ENCODE measurements around the gene DNMBP. TPM values are rescaled to one million over a fixed set of nuclear protein-coding genes. Genes with fewer than 3 reads are reported as not detected.
"Not testable (repeated sequence)": the region's sequence is repeated elsewhere in the genome, so short reads cannot be mapped to it uniquely, and the experiment has no call there.

DNMBP gene
- total and polyA plus RNA-seq, 7 experiments from 2014 or later: 0.40 to 8.5 (median 3.9) TPM

DNA sequence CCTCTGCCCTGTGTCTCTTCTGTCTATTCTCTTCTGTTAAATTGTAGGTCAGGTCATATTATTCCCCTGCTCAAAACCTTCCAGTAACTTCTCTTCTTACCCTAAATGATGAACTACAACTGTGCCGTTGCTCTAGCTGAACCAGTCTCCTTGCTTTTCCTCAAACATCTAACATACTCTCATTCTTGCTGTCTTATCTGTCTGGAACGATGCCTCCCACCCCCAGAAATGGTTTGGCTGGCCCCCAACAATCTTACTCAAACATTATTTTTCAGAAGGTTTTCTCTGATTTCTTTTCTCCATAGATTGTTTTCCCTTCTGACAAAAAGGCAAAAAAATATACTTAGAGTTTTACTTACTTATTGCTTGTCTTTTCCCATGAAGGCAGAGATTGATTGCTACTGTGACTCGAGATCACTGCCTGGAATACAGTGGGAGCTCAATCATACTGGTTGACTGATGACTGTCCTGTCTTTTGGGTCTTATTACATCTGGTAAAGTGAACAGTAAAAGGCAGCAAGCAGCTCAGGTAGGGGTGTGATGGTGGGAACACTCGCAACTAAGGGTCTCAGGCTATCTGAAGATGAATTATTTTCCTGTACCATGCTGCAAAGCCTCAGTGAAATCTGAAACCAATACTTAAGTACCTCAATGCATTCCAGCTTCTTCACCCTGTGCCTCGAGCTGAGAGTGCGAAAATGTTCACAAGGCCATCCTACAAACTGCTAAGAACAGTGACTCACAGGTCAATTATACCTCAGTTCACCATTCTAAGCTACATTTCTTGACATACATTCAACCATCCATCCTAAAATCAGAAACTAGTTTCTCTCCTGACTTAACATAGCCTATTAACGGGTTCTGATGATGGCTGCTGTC, 67.6 kb downstream of the DNMBP start:
- intact Hi-C loops (cut with micrococcal nuclease): no loop called here
- DNase-seq: no peak
- Histone ChIP-seq H3K4me3 (ENCODE audit: low read length) (no peak overlapping the region), H3K4me1 (ENCODE audit: control insufficient read depth in 2 of 2, insufficient read depth in 2 of 2, low read length in 2 of 2) (no peaks in the 10 kb centered on the region), H3K36me3 (ENCODE audit: control insufficient read depth in 2 of 3, insufficient read depth in 3 of 3, low read length in 3 of 3) (no peaks in the 10 kb centered on the region), H3K27me3 (ENCODE audit: control insufficient read depth in 2 of 2, insufficient read depth in 2 of 2, low read length in 2 of 2) (no peaks in the 10 kb centered on the region), H3K27ac (ENCODE audit: low read depth, low read length) (no peak overlapping the region), H3K9me3 (ENCODE audit: control insufficient read depth in 2 of 3, low read length in 3 of 3) (no peaks in the 10 kb centered on the region)
- ChIA-PET POLR2A (no interaction called here), CTCF (interaction anchor here (0.5 to 0.6 kb wide), 2 partner anchors 14 to 22 kb away, joined by 3 read pairs; no protein-coding TSS in a partner anchor)
- peaks cover 0 to 4% (median 0%) of the 10 kb centered on the region in 5 donors for H3K27me3 Mint-ChIP-seq
- H3K27ac Mint-ChIP-seq: no peak overlapping the region
- H3K9me3 Mint-ChIP-seq: peaks cover 0 to 4% (median 0%) of the 10 kb centered on the region in 11 donors
- peaks cover 0 to 25% (median 11%) of the 10 kb centered on the region in 5 donors for H3K36me3 Mint-ChIP-seq
- no peak overlapping the region for H3K4me3 Mint-ChIP-seq
- H3K4me1 Mint-ChIP-seq: peaks cover 0 to 7% (median 0%) of the 10 kb centered on the region in 7 donors
- no peak for ATAC-seq

DNA sequence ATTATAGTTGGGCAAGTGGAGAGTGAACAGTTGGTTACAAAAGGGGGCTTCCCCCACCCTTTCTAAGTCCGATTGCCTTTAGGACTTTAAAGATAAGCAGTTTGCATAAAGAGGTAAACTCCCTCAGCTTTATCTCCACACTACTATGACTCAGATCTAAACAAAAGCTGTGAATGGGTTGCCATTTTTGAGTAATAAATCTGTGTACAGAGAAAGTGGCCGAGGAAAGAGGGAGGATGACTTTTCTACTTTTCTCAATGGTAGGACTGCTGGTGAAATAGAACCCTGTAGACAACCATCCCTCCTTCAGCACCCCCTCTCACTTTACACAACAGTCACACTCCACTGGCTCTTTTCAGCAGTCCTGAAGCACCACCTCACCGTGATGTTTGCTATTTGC, 71.2 kb downstream of the DNMBP start:
- DNase-seq (no peak), ATAC-seq (no peak)
- Mint-ChIP-seq H3K27me3 (no peaks in the 10 kb centered on the region), H3K9me3 (peaks cover 0 to 4% (median 0%) of the 10 kb centered on the region in 11 donors), H3K4me3 (no peak overlapping the region), H3K4me1 (peaks cover 0 to 7% (median 0%) of the 10 kb centered on the region in 7 donors), H3K36me3 (peaks cover 0 to 30% (median 11%) of the 10 kb centered on the region in 5 donors), H3K27ac (no peak overlapping the region)
- no peak overlapping the region for H3K4me3 ChIP-seq (ENCODE audit: low read length)
- intact Hi-C loops (cut with micrococcal nuclease): no loop called here
- no peaks in the 10 kb centered on the region for H3K4me1 ChIP-seq (ENCODE audit: control insufficient read depth in 2 of 2, insufficient read depth in 2 of 2, low read length in 2 of 2)
- no peaks in the 10 kb centered on the region for H3K9me3 ChIP-seq (ENCODE audit: control insufficient read depth in 2 of 3, low read length in 3 of 3)
- no peaks in the 10 kb centered on the region for H3K27me3 ChIP-seq (ENCODE audit: control insufficient read depth in 2 of 2, insufficient read depth in 2 of 2, low read length in 2 of 2)
- H3K27ac ChIP-seq (ENCODE audit: low read depth, low read length): no peak overlapping the region
- no peaks in the 10 kb centered on the region for H3K36me3 ChIP-seq (ENCODE audit: control insufficient read depth in 2 of 3, insufficient read depth in 3 of 3, low read length in 3 of 3)
- ChIA-PET POLR2A (no interaction called here), CTCF (no interaction called here)

DNA sequence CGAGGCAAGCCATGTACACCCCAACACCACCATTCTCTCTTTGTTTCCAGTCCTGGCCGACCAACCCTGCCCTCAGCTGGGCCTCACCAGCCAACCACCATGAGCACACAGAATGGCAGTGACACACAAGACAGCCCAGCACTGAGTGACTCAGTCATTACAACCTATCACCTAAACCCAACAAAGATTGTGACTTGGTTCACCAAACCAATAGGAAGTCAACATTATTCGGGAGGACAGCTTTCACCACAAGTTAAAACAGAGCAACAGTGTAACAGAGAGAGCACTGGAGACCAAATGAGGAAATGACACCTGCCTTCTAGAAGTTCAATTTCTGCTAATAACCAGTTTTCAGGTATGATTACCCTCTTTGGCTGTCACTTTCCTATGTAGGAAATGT, 72.1 kb downstream of the DNMBP start:
- Mint-ChIP-seq H3K4me3 (no peak overlapping the region), H3K9me3 (peaks cover 0 to 4% (median 0%) of the 10 kb centered on the region in 11 donors), H3K36me3 (peaks cover 0 to 30% (median 11%) of the 10 kb centered on the region in 5 donors), H3K27me3 (no peaks in the 10 kb centered on the region), H3K27ac (no peak overlapping the region), H3K4me1 (peaks cover 0 to 7% (median 0%) of the 10 kb centered on the region in 7 donors)
- ChIA-PET CTCF (no interaction called here), POLR2A (no interaction called here)
- Histone ChIP-seq H3K27ac (ENCODE audit: low read depth, low read length) (no peak overlapping the region), H3K9me3 (ENCODE audit: control insufficient read depth in 2 of 3, low read length in 3 of 3) (no peaks in the 10 kb centered on the region), H3K27me3 (ENCODE audit: control insufficient read depth in 2 of 2, insufficient read depth in 2 of 2, low read length in 2 of 2) (no peaks in the 10 kb centered on the region), H3K4me1 (ENCODE audit: control insufficient read depth in 2 of 2, insufficient read depth in 2 of 2, low read length in 2 of 2) (no peaks in the 10 kb centered on the region), H3K4me3 (ENCODE audit: low read length) (no peak overlapping the region), H3K36me3 (ENCODE audit: control insufficient read depth in 2 of 3, insufficient read depth in 3 of 3, low read length in 3 of 3) (no peaks in the 10 kb centered on the region)
- DNase-seq: no peak
- intact Hi-C loops (cut with micrococcal nuclease): no loop called here
- no peak for ATAC-seq

DNA sequence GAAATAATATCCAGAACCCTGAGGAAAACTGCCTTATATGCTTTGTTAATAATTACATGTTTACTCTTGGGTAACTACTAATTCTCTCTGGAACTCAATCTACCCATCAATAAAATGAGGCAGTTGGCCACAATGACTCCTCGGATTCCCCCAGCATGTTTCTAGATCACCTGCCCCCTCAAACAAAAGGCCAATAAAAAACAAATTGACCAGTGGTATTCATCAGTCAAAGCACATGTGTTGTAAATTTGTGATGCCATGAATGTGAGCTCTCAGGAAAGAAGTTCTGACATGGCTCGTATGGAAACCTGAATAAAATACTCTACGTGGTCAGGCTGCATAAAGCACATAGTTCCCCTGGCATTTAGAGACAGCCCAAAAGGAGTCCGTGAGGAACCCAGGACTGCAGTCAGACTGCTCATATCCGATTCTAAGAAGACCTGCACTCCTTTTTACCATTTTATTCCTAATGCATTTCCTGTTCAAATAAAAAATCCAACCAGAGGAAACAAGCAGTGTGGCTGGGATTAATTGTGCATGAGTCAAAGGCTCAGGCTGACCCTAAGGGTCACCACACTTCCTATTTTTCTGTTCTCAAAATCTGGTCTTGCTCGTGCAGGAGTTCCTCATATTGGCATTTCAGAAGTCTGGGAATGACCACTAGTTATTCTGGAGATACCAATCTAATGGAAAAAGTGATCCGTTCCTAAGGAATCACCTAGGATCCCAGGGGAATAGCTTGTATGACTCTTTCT, 77.4 kb downstream of the DNMBP start:
- H3K9me3 Mint-ChIP-seq; H3K4me3 ChIP-seq (ENCODE audit: low read length); H3K36me3 ChIP-seq (ENCODE audit: control insufficient read depth in 2 of 3, insufficient read depth in 3 of 3, low read length in 3 of 3); H3K4me1 ChIP-seq (ENCODE audit: control insufficient read depth in 2 of 2, insufficient read depth in 2 of 2, low read length in 2 of 2); POLR2A ChIA-PET; H3K9me3 ChIP-seq (ENCODE audit: control insufficient read depth in 2 of 3, low read length in 3 of 3); H3K27me3 ChIP-seq (ENCODE audit: control insufficient read depth in 2 of 2, insufficient read depth in 2 of 2, low read length in 2 of 2); DNase-seq; H3K27me3 Mint-ChIP-seq; CTCF ChIA-PET; H3K4me3 Mint-ChIP-seq; intact Hi-C loops (cut with micrococcal nuclease); H3K27ac ChIP-seq (ENCODE audit: low read depth, low read length): not testable (repeated sequence)
- H3K36me3 Mint-ChIP-seq: peaks cover 0 to 11% (median 0%) of the 10 kb centered on the region in 5 donors
- peak overlapping the region in 1 of 9 donors; percentile 1 for H3K27ac Mint-ChIP-seq
- ATAC-seq: peak; percentile 44
- peaks cover 7 to 15% (median 11%) of the 10 kb centered on the region in 7 donors for H3K4me1 Mint-ChIP-seq

DNA sequence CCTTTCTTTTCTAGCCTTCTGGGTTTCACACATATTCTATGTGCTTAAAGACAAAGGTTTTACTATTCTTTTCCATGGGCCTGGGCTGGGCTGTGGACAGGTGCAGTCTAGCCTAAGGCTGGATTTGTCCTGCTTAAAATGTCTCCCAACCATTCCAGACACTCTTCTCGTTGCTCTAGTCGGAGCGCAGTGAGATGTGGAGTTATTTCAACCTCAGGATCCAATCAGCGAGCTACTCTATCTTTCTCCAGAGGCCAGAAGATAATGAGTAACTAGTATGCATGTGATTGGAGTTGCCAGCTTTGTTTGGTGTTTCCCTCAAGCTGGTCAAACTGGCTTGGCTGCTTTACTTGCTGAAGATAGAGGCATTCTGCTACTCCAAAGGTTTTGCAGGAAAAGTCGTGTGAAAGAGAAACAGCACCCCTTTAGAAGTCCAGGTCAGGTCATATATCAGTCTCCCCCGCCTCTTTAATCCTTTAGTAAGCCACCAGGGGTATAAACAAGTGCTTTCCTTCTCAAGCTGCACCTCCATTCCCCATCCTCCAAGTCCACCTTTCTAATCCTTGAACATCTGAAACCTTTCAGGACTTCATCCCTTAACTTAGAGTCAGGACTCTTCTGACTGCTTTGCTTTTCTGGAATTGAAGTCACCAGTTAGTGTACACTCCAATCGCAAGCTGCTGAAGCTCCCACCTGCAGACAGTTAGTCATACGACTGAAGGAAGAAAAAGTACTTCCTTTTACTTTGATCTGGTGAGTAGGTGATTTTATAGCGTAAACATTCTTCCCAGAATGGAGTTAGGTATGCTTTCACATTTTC, 78.8 kb downstream of the DNMBP start:
- DNase-seq (no peak), ATAC-seq (no peak)
- ChIA-PET CTCF (no interaction called here), POLR2A (no interaction called here)
- H3K27ac Mint-ChIP-seq: peak overlapping the region in 3 of 9 donors; percentile 15 to 35 (median 17)
- H3K4me3 Mint-ChIP-seq: peak overlapping the region in 2 of 10 donors; percentile 5 to 7
- H3K27me3 Mint-ChIP-seq: no peaks in the 10 kb centered on the region
- no peaks in the 10 kb centered on the region for H3K9me3 ChIP-seq (ENCODE audit: control insufficient read depth in 2 of 3, low read length in 3 of 3)
- H3K4me3 ChIP-seq (ENCODE audit: low read length): no peak overlapping the region
- no peaks in the 10 kb centered on the region for H3K4me1 ChIP-seq (ENCODE audit: control insufficient read depth in 2 of 2, insufficient read depth in 2 of 2, low read length in 2 of 2)
- H3K4me1 Mint-ChIP-seq: peaks cover 7 to 15% (median 12%) of the 10 kb centered on the region in 7 donors
- no peaks in the 10 kb centered on the region for H3K9me3 Mint-ChIP-seq
- H3K36me3 ChIP-seq (ENCODE audit: control insufficient read depth in 2 of 3, insufficient read depth in 3 of 3, low read length in 3 of 3): no peaks in the 10 kb centered on the region
- H3K27me3 ChIP-seq (ENCODE audit: control insufficient read depth in 2 of 2, insufficient read depth in 2 of 2, low read length in 2 of 2): no peaks in the 10 kb centered on the region
- H3K27ac ChIP-seq (ENCODE audit: low read depth, low read length): no peak overlapping the region
- intact Hi-C loops (cut with micrococcal nuclease): no loop called here
- H3K36me3 Mint-ChIP-seq: peaks cover 0 to 8% (median 0%) of the 10 kb centered on the region in 5 donors

DNA sequence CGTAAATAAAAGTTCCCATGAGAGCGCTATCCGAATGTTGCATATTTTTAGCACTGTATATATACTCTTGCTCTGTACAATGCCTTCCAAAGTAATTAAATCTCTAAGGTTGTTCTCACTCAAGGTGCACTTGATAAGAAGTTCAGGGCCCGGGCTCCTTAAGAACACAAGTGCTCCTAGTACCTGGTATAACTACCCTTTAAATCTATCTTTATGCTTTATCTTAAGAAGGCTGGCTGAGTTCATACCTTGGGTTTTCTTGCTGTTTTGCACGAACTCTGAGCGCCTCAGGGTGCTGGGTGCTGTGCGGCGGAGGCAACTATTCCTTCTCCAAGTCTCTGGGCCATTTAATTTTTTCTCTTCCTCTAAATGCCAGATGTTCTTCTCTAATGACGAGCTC, 80.4 kb downstream of the DNMBP start:
- CTCF ChIA-PET: no interaction called here
- peaks cover 0 to 7% (median 0%) of the 10 kb centered on the region in 5 donors for H3K36me3 Mint-ChIP-seq
- H3K4me1 Mint-ChIP-seq: peaks cover 7 to 15% (median 12%) of the 10 kb centered on the region in 7 donors
- H3K27ac Mint-ChIP-seq: no peak overlapping the region
- H3K9me3 Mint-ChIP-seq: no peaks in the 10 kb centered on the region
- Histone ChIP-seq H3K4me1 (ENCODE audit: control insufficient read depth in 2 of 2, insufficient read depth in 2 of 2, low read length in 2 of 2) (no peaks in the 10 kb centered on the region), H3K27me3 (ENCODE audit: control insufficient read depth in 2 of 2, insufficient read depth in 2 of 2, low read length in 2 of 2) (no peaks in the 10 kb centered on the region), H3K36me3 (ENCODE audit: control insufficient read depth in 2 of 3, insufficient read depth in 3 of 3, low read length in 3 of 3) (no peaks in the 10 kb centered on the region), H3K4me3 (ENCODE audit: low read length) (no peak overlapping the region), H3K27ac (ENCODE audit: low read depth, low read length) (no peak overlapping the region), H3K9me3 (ENCODE audit: control insufficient read depth in 2 of 3, low read length in 3 of 3) (no peaks in the 10 kb centered on the region)
- intact Hi-C loops (cut with micrococcal nuclease): no loop called here
- no peaks in the 10 kb centered on the region for H3K27me3 Mint-ChIP-seq
- DNase-seq (no peak), ATAC-seq (no peak)
- no peak overlapping the region for H3K4me3 Mint-ChIP-seq
- POLR2A ChIA-PET: no interaction called here
